ENCODE results near the gene CENPP.
"Not testable (repeated sequence)": the region's sequence is repeated elsewhere in the genome, so short reads cannot be mapped to it uniquely, and the experiment has no call there.

The CENPP gene

DNA sequence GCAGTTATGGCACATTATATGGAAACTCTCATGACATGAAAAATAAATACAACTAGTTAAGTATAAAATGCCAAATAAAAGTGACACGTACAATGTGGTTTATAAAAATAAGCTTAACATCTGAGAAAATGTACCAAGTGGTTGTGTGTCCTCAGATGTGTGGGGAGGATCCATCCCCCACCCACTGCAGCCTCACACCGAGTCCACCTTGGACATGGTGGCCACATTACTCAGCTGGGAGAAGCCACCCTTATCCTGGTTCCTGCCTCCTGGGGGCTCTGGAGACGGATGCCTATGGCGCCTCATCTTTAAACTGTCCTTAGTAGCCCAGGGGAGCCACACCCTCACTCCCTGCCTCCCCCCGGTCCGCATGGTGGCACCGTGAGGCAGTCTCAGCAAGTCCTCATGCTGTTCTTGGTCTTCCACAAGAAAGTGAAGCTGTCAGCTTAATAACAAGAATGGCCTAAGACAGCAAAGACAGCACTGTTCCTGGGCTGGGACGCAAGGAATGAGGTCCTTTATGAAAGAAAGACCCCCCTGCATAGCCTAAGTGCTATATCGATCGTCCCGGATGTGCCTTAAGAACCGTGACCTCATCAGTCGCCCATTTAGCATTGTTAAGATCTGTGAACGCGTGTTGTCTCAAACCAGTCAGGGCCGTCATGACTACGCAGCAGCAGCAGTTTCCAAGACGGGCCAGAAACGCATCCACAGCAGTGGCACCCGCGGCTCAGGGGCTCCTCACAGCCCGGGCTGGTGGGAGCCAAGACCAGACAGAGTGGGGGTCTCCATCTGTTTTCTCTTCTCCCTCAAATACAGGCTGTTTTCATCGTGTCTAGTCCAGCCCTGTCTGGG is 287.7 kb downstream of the CENPP start:
- no peaks in the 10 kb centered on the region for H3K9me3 ChIP-seq (ENCODE audit: low read length)
- no peak overlapping the region for H2AFZ ChIP-seq (ENCODE audit: low read depth, low read length)
- H3K4me3 ChIP-seq (ENCODE audit: low read length) = no peak overlapping the region
- peaks cover 11% of the 10 kb centered on the region for H3K4me1 ChIP-seq (ENCODE audit: insufficient read depth, low read length)
- H3K36me3 ChIP-seq (ENCODE audit: insufficient read depth, low read length) = peaks cover 52% of the 10 kb centered on the region
- H3K27me3 ChIP-seq (ENCODE audit: insufficient read depth, low read length) = no peaks in the 10 kb centered on the region

DNA sequence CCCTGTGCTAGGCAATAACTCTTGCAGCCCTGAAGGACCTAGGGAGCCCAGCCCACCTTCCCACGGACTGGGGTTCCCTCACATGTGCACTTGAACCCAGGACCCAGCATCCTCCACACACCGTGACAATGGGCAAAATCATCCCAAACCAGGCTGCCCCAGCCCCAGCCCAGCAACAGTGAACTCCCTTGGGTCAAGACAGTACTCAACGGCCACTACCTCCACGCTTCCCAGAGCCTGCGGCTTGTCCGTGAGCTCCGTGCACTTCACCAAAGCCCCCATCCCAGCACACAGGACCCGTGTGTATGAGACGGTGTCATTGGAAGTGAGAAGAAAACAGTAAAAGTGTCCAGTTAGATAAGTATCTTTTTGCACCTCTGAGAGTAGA is 288.4 kb downstream of the CENPP start:
- peaks cover 5% of the 10 kb centered on the region for H3K4me1 ChIP-seq (ENCODE audit: insufficient read depth, low read length)
- H2AFZ ChIP-seq (ENCODE audit: low read depth, low read length) = no peak overlapping the region
- H3K27me3 ChIP-seq (ENCODE audit: insufficient read depth, low read length) = no peaks in the 10 kb centered on the region
- peaks cover 55% of the 10 kb centered on the region for H3K36me3 ChIP-seq (ENCODE audit: insufficient read depth, low read length)
- H3K9me3 ChIP-seq (ENCODE audit: low read length) = no peaks in the 10 kb centered on the region
- no peak overlapping the region for H3K4me3 ChIP-seq (ENCODE audit: low read length)

DNA sequence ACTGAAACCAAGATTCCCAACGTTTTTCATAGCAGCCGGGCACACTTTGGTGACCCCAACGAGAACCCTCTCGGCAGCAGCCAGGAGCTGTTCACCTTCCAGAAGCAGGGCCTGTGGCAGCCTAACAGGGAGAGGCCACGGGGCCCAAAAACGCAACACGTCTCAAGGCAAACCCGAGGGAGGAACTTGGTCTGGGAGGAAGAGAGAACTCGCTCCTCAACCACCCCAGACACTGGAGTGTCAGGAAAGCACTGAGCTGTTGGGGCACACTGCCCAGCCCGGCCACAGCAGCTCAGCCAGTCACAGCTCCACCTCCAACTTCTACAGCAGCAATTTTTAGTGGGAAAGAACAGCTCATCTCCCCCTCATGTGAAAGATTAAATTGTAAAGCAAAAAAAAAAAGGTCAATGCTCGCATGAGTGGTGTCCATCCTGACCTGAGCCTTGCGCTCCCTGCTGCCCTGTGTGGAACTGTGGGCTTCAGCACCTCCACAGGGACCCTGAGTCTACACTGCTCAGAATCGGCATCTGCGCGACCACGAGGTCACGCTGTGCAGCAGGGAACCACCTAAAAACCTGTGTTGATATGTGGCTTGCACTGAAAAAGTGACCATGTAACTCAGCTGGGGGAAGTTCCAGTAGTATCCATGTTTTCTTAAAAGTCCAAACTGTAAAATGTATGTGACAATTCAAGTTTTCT is 289.2 kb downstream of the CENPP start:
- H3K9me3 ChIP-seq (ENCODE audit: low read length) = no peaks in the 10 kb centered on the region
- H3K4me1 ChIP-seq (ENCODE audit: insufficient read depth, low read length) = no peaks in the 10 kb centered on the region
- H3K27me3 ChIP-seq (ENCODE audit: insufficient read depth, low read length) = no peaks in the 10 kb centered on the region
- H3K36me3 ChIP-seq (ENCODE audit: insufficient read depth, low read length) = peaks cover 55% of the 10 kb centered on the region
- H2AFZ ChIP-seq (ENCODE audit: low read depth, low read length) = no peak overlapping the region
- no peak overlapping the region for H3K4me3 ChIP-seq (ENCODE audit: low read length)

- Histone ChIP-seq H3K9me3 (ENCODE audit: low read length) (no peaks in the 10 kb centered on the region), H3K4me1 (ENCODE audit: insufficient read depth, low read length) (no peaks in the 10 kb centered on the region), H3K4me3 (ENCODE audit: low read length) (no peak overlapping the region), H2AFZ (ENCODE audit: low read depth, low read length) (no peak overlapping the region), H3K27me3 (ENCODE audit: insufficient read depth, low read length) (no peaks in the 10 kb centered on the region), H3K36me3 (ENCODE audit: insufficient read depth, low read length) (peaks cover 55% of the 10 kb centered on the region)
Measured at GRCh38 chr9:92615790-92616189, 290.0 kb downstream of the CENPP start.

DNA sequence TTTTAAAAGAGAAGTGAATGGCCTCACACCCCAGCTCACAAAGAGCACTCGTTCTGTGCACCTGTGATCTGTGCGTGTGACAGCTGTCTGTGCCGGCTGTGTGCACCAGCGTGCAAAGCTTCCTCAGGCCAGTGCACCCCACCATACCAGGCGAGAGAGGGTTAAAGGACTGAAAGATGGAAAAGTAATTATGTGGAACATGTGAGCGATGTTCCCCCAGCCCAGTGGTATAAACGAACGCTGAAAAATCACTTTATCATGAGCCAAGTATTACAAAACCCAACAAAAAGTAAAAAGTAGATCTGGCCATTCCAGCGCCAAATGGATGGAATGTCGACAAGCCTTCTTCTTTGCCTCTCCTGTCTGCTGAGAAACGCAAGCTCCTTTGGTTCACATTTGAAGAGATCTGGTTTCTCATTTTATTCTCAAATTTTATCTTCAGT is 290.5 kb downstream of the CENPP start:
- Histone ChIP-seq H3K36me3 (ENCODE audit: insufficient read depth, low read length) (peaks cover 55% of the 10 kb centered on the region), H2AFZ (ENCODE audit: low read depth, low read length) (no peak overlapping the region)

DNA sequence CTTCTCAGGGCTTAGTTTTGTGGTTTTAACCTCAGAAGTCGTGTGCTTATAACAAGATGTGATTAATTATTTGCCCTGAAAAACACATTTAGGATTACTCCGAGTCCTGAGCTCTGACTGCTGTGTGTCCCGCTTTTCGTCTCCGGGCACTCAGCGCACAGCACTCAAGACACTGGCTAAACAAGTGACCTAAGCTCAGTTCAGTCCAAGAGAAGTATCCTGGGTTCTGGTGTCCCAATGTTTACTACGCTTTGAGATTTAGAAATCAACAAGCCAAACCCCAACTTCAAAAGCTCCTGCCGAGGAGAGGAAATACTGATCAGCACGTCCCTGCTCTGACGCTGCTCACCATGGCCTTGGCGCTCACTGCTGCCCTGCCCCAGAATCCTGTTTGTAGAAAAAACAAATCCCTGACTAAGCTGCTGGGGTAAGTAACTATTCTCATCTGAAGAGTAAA is 290.9 kb downstream of the CENPP start:
- Histone ChIP-seq H3K36me3 (ENCODE audit: insufficient read depth, low read length) (peaks cover 55% of the 10 kb centered on the region), H3K4me3 (ENCODE audit: low read length) (no peak overlapping the region)

More for the DNA sequence above, 290.5 kb downstream of the CENPP start:
- no peaks in the 10 kb centered on the region for H3K4me1 ChIP-seq (ENCODE audit: insufficient read depth, low read length)
- H3K9me3 ChIP-seq (ENCODE audit: low read length) = no peaks in the 10 kb centered on the region
- H3K27me3 ChIP-seq (ENCODE audit: insufficient read depth, low read length) = no peaks in the 10 kb centered on the region
- no peak overlapping the region for H3K4me3 ChIP-seq (ENCODE audit: low read length)

DNA sequence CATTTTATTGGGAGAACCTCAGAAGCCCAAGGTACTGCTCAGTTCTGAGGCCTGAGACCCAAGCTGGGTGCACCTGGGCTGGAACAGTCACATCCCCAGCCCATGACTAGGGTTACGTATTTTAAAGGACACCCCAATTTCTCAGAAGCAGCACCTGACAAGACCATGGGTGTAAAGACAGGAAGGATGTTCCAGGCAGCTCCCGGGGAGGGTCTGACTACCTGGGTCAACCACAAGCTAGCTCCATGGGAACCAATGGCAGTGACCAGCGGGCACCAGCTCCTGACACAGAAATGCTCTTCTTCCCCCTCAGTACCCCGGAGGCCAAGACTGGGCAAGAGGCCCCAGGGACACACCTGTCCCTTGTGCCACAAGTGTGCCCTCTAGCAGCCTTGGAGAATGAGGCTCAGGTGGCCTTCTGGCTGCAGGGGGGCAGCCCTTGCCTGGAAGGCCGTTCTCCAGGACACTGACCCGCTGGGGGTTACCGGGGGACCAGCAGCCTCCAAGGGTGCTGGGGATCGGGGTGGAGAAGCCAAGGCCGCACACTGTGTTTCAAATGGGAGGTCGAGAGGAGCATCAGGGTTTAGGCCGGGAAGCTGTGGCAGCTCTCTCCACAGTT is 291.6 kb downstream of the CENPP start:
- Histone ChIP-seq H3K36me3 (ENCODE audit: insufficient read depth, low read length) (peaks cover 52% of the 10 kb centered on the region), H3K4me3 (ENCODE audit: low read length) (no peak overlapping the region), H2AFZ (ENCODE audit: low read depth, low read length) (no peak overlapping the region), H3K27me3 (ENCODE audit: insufficient read depth, low read length) (no peaks in the 10 kb centered on the region), H3K9me3 (ENCODE audit: low read length) (no peaks in the 10 kb centered on the region), H3K4me1 (ENCODE audit: insufficient read depth, low read length) (no peaks in the 10 kb centered on the region)

More for the DNA sequence above, 290.9 kb downstream of the CENPP start:
- Histone ChIP-seq H3K9me3 (ENCODE audit: low read length) (no peaks in the 10 kb centered on the region), H3K27me3 (ENCODE audit: insufficient read depth, low read length) (no peaks in the 10 kb centered on the region), H2AFZ (ENCODE audit: low read depth, low read length) (no peak overlapping the region), H3K4me1 (ENCODE audit: insufficient read depth, low read length) (no peaks in the 10 kb centered on the region)

DNA sequence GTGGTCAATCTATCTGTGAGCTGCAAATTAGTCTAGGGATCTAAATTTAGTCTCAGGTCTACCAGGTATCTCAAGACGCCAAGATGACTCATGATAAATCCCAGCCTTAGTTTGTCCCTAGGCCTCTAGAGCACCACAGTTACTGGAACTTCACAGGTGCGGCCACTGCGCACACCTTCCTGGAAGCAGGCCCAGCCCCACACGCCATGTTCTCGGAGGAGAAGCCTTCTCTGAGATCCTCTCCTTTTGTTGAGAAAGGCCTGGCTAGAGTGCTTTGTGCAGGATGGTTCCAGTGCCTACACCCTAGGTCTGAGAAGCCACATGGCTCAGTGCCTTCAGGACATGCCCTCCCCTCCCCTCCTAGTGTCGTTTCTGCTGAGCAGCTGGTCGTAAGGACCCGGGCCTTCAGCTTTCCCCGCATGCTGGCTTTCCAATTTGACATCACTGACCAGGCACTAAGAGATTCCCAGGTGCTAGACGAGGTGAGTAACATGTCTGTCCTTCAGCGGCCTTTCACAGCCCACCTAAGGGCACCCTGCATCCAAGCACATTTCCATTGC is 292.3 kb downstream of the CENPP start:
- no peaks in the 10 kb centered on the region for H3K27me3 ChIP-seq (ENCODE audit: insufficient read depth, low read length)
- no peak overlapping the region for H2AFZ ChIP-seq (ENCODE audit: low read depth, low read length)
- H3K9me3 ChIP-seq (ENCODE audit: low read length) = no peaks in the 10 kb centered on the region
- H3K36me3 ChIP-seq (ENCODE audit: insufficient read depth, low read length) = peaks cover 47% of the 10 kb centered on the region
- H3K4me3 ChIP-seq (ENCODE audit: low read length) = no peak overlapping the region
- H3K4me1 ChIP-seq (ENCODE audit: insufficient read depth, low read length) = no peaks in the 10 kb centered on the region

DNA sequence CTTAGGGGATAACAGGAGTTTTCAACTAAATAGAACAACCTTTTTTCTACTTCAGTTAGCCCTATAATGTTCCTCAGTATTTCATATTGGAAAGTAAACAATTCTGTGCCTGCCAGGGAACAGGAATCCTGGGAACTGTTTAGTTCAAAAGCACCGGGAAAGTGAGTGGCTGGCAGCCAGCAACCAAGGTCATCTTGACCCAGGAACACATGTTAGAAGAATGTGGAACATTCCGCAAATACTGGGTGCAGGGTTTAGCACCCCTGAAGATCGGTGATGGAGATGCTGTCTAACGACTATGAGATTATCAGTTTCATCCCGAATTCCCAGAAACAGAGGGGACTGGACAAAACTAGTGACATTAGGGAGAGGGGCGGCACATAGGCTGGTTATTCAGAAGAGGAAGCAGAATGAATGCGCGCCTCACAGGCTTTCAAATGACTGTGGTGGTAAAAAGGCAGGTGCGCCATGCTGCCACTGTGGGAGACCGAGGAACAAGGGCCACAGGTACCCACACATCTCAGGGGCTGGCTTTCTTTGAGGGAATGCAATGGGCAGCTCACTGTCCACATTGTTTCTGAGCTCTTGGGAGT is 293.0 kb downstream of the CENPP start:
- no peaks in the 10 kb centered on the region for H3K27me3 ChIP-seq (ENCODE audit: insufficient read depth, low read length)
- peaks cover 43% of the 10 kb centered on the region for H3K36me3 ChIP-seq (ENCODE audit: insufficient read depth, low read length)
- no peaks in the 10 kb centered on the region for H3K9me3 ChIP-seq (ENCODE audit: low read length)
- no peak overlapping the region for H3K4me3 ChIP-seq (ENCODE audit: low read length)
- no peak overlapping the region for H2AFZ ChIP-seq (ENCODE audit: low read depth, low read length)
- H3K4me1 ChIP-seq (ENCODE audit: insufficient read depth, low read length) = no peaks in the 10 kb centered on the region

DNA sequence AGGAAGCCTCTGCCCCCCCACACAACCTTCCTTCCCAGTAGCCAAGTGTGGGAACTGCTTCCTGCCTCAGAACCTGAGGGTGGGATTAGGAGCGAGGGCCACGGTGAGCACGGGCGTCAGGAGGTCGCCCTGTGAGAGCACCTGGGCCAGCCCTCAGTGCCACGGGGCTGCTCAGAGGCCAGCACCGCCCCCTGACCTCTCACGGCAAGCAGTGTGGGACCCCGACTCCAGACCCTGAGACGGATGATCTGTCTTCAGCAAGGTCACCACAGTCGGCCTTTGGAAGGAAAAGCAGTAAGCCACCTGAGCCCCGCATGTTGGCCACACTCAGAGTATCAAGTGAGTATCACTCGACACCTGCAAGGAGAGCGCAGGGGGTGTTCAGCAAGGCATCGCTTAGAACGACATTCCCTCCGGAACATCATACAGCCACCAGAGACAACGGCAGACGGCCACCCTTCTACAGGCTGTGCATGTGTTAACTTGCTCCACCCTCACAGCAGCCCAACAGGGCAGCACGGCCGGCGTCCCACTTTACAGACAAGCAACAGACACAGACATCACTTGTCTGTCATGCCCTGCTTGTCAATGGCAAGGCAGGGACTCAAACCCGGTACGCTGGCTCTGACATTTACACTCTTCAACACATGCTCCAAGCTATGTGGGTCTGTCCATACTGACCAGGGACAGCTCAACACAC is 294.0 kb downstream of the CENPP start:
- Histone ChIP-seq H3K36me3 (ENCODE audit: insufficient read depth, low read length) (peaks cover 43% of the 10 kb centered on the region), H2AFZ (ENCODE audit: low read depth, low read length) (no peak overlapping the region)

DNA sequence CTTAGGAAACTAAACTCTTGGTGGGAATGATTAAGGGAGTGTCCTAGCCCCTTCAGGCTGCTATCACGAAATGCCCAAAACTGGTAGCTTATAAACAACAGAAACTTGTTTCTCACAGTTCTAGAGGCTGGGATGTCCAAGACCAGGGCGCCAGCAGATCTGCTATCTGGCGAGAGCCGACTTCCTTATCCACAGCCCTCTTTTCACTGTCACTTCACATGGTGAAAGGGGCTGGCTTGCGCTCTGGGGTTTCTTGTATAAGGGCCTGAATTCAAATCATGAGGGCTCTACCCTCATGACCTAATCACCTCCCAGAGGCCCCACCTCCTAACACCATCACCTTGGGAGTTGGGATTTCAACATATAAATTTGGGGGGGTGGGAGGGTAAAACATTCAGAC is 295.1 kb downstream of the CENPP start:
- H2AFZ ChIP-seq (ENCODE audit: low read depth, low read length) = no peak overlapping the region
- H3K4me1 ChIP-seq (ENCODE audit: insufficient read depth, low read length) = no peaks in the 10 kb centered on the region
- no peaks in the 10 kb centered on the region for H3K27me3 ChIP-seq (ENCODE audit: insufficient read depth, low read length)
- H3K9me3 ChIP-seq (ENCODE audit: low read length) = no peaks in the 10 kb centered on the region
- no peak overlapping the region for H3K4me3 ChIP-seq (ENCODE audit: low read length)
- H3K36me3 ChIP-seq (ENCODE audit: insufficient read depth, low read length) = peaks cover 35% of the 10 kb centered on the region

More for the DNA sequence above, 294.0 kb downstream of the CENPP start:
- Histone ChIP-seq H3K9me3 (ENCODE audit: low read length) (no peaks in the 10 kb centered on the region), H3K4me1 (ENCODE audit: insufficient read depth, low read length) (no peaks in the 10 kb centered on the region), H3K4me3 (ENCODE audit: low read length) (no peak overlapping the region), H3K27me3 (ENCODE audit: insufficient read depth, low read length) (no peaks in the 10 kb centered on the region)

- not testable (repeated sequence) for H3K4me1 ChIP-seq (ENCODE audit: insufficient read depth, low read length); H3K27me3 ChIP-seq (ENCODE audit: insufficient read depth, low read length); H3K9me3 ChIP-seq (ENCODE audit: low read length); H3K4me3 ChIP-seq (ENCODE audit: low read length); H2AFZ ChIP-seq (ENCODE audit: low read depth, low read length)
- peaks cover 19% of the 10 kb centered on the region for H3K36me3 ChIP-seq (ENCODE audit: insufficient read depth, low read length)
Measured at GRCh38 chr9:92623936-92624335, 298.2 kb downstream of the CENPP start.
